Skeletal muscle tissue (tissue), 5 donors: Measurements from ENCODE around the gene SRRM5. TPM values are rescaled to one million over a fixed set of nuclear protein-coding genes. Genes with fewer than 3 reads are reported as not detected.

Experiments
- H3K27ac ChIP-seq: one replicate; pipeline ENCODE4 v1.7.0; 2013; ENCODE audit warnings: mild to moderate bottlenecking, low read depth, low read length, inconsistent platforms
- H3K27me3 ChIP-seq, 3 donors: one replicate each; pipeline ENCODE4 v1.7.0; 2013; ENCODE audit warnings: low read length in 3 of 3; ENCODE audit not compliant: control insufficient read depth in 3 of 3, insufficient read depth in 3 of 3
- H3K36me3 ChIP-seq, 3 donors: one replicate each; pipeline ENCODE4 v1.7.0; 2013; ENCODE audit warnings: low read length in 3 of 3; ENCODE audit not compliant: control insufficient read depth in 3 of 3, insufficient read depth in 3 of 3
- H3K4me1 ChIP-seq, 3 donors: one replicate each; pipeline ENCODE4 v1.7.0; 2013; ENCODE audit warnings: low read length in 3 of 3, mild to moderate bottlenecking in 3 of 3; ENCODE audit not compliant: control insufficient read depth in 3 of 3, insufficient read depth in 3 of 3
- H3K4me3 ChIP-seq, 3 donors: one replicate each; pipeline ENCODE4 v1.7.0; 2013; ENCODE audit warnings: low read length in 3 of 3
- H3K9ac ChIP-seq, 3 donors: one replicate each; pipeline ENCODE4 v1.7.0; 2013; ENCODE audit warnings: low read length in 3 of 3, mild to moderate bottlenecking in 3 of 3, moderate library complexity in 2 of 3, low read depth in 1 of 3
- H3K9me3 ChIP-seq, 3 donors: one replicate each; pipeline ENCODE4 v1.7.0; 2013; ENCODE audit warnings: low read length in 3 of 3; ENCODE audit not compliant: control insufficient read depth in 3 of 3
- small RNA-seq: library from RNA; depleted of rRNA; stranded (forward); fragments of <200 nt; gene quantifications from one replicate; pipeline ENCODE3, GENCODE V24; 2014
- total RNA-seq: library from RNA; depleted of rRNA; stranded (reverse); fragments of >200 nt; gene quantifications from one replicate; pipeline ENCODE4 v1.2.3, GENCODE V29; 2014
- donor health status: Osteomylitis.

The SRRM5 gene
- total RNA-seq, 1 donor from 2014 or later: not detected

- H3K27me3 ChIP-seq: peaks cover 0 to 2% (median 0%) of the 10 kb centered on the region in 3 donors
These were observed 48.5 kb downstream of the SRRM5 start for GRCh38 chr19:43660301-43660970.

GRCh38 chr19:43660971-43661360, 49.1 kb downstream of the SRRM5 start:
- Histone ChIP-seq H3K27me3 (peaks cover 0 to 2% (median 0%) of the 10 kb centered on the region in 3 donors), H3K27ac (no peak overlapping the region), H3K9ac (no peak overlapping the region), H3K36me3 (peaks cover 0 to 9% (median 3%) of the 10 kb centered on the region in 3 donors), H3K4me1 (peaks cover 0 to 8% (median 0%) of the 10 kb centered on the region in 3 donors), H3K9me3 (peaks cover 2 to 6% (median 3%) of the 10 kb centered on the region in 3 donors), H3K4me3 (no peak overlapping the region)

More at GRCh38 chr19:43660301-43660970, 48.5 kb downstream of the SRRM5 start:
- Histone ChIP-seq H3K36me3 (peaks cover 2 to 9% (median 7%) of the 10 kb centered on the region in 3 donors), H3K9ac (no peak overlapping the region), H3K27ac (no peak overlapping the region), H3K4me1 (peaks cover 0 to 8% (median 0%) of the 10 kb centered on the region in 3 donors), H3K9me3 (peaks cover 2 to 6% (median 3%) of the 10 kb centered on the region in 3 donors), H3K4me3 (no peak overlapping the region)

GRCh38 chr19:43662487-43662886, 50.6 kb downstream of the SRRM5 start:
- Histone ChIP-seq H3K4me1 (peaks cover under 1 to 9% (median 5%) of the 10 kb centered on the region in 3 donors), H3K27ac (no peak overlapping the region), H3K4me3 (no peak overlapping the region), H3K9me3 (peaks cover 2 to 6% (median 3%) of the 10 kb centered on the region in 3 donors), H3K9ac (no peak overlapping the region), H3K36me3 (peaks cover 2 to 9% (median 5%) of the 10 kb centered on the region in 3 donors), H3K27me3 (peaks cover 4 to 9% (median 7%) of the 10 kb centered on the region in 3 donors)

- peaks cover 2 to 7% (median 3%) of the 10 kb centered on the region in 3 donors for H3K36me3 ChIP-seq
- H3K4me1 ChIP-seq: peaks cover 7 to 14% (median 11%) of the 10 kb centered on the region in 3 donors
- no peak overlapping the region for H3K4me3 ChIP-seq
- no peaks in the 10 kb centered on the region for H3K9me3 ChIP-seq
- no peak overlapping the region for H3K27ac ChIP-seq
- H3K9ac ChIP-seq: no peak overlapping the region
- peaks cover 4 to 19% (median 12%) of the 10 kb centered on the region in 3 donors for H3K27me3 ChIP-seq
These were observed 52.1 kb downstream of the SRRM5 start for GRCh38 chr19:43664018-43664417.

Small RNA genes lying within 50 kb of the gene (small RNA-seq; reads per million reads assigned to genes)
- gene RN7SL368P: not detected

Other genes with a start within 250 kb of the SRRM5 start
- not detected for gene TEX101, start 197.2 kb upstream of the SRRM5 start, total RNA-seq
- not detected for gene LYPD3, start 146.5 kb upstream of the SRRM5 start, total RNA-seq
- 4.7 TPM for gene PHLDB3, start 107.3 kb upstream of the SRRM5 start, total RNA-seq
- gene ETHE1, start 84.9 kb upstream of the SRRM5 start, total RNA-seq: 32.4 TPM
- gene ZNF575, start 78.9 kb upstream of the SRRM5 start, total RNA-seq: not detected
- gene XRCC1, start 36.6 kb upstream of the SRRM5 start, total RNA-seq: 7.3 TPM
- 6.8 TPM for gene PINLYP, start 36.3 kb upstream of the SRRM5 start, total RNA-seq
- 24.5 TPM for gene IRGQ, start 16.0 kb upstream of the SRRM5 start, total RNA-seq
- 6.8 TPM for gene ZNF576, start 15.5 kb upstream of the SRRM5 start, total RNA-seq
- gene ZNF428, start 7.5 kb downstream of the SRRM5 start, total RNA-seq: 44.9 TPM
- gene CADM4, start 27.8 kb downstream of the SRRM5 start, total RNA-seq: 7.8 TPM
- 2.1 TPM for gene PLAUR, start 58.1 kb downstream of the SRRM5 start, total RNA-seq
- not detected for gene IRGC, start 104.0 kb downstream of the SRRM5 start, total RNA-seq
- gene SMG9, start 142.9 kb downstream of the SRRM5 start, total RNA-seq: 6.3 TPM
- gene KCNN4, start 168.9 kb downstream of the SRRM5 start, total RNA-seq: 1.0 TPM
- not detected for gene LYPD5, start 190.4 kb downstream of the SRRM5 start, total RNA-seq
- gene ZNF283, start 215.2 kb downstream of the SRRM5 start, total RNA-seq: 21.4 TPM